Mesendoderm (in vitro differentiated cells): ENCODE data around the gene EBF3.

Source experiments
- DNase-seq: peaks from one replicate; pipeline ENCODE4 v3.0.0; 2013
- H2AK5ac ChIP-seq: 2 replicates; pipeline ENCODE4 v1.6.1; 2013; ENCODE audit warnings: low read length, inconsistent platforms
- H2BK120ac ChIP-seq: 2 replicates; pipeline ENCODE4 v1.6.1; 2013; ENCODE audit warnings: low read depth, mild to moderate bottlenecking, low read length, moderate library complexity, mixed read lengths
- H2BK15ac ChIP-seq: replicated peaks from 2 replicates; pipeline ENCODE4 v1.6.1; 2013; ENCODE audit warnings: low read depth, mild to moderate bottlenecking, moderate library complexity
- H2BK5ac ChIP-seq: 2 replicates; pipeline ENCODE4 v1.6.1; 2013; ENCODE audit warnings: low read length, inconsistent platforms
- H3K18ac ChIP-seq: 2 replicates; pipeline ENCODE4 v1.6.1; 2013; ENCODE audit warnings: mild to moderate bottlenecking, low read length, mixed read lengths
- H3K23ac ChIP-seq: one replicate; pipeline ENCODE4 v1.6.1; 2013; ENCODE audit warnings: low read length
- H3K27ac ChIP-seq: 2 replicates; pipeline ENCODE4 v1.5.1; 2013; ENCODE audit warnings: low read depth, mild to moderate bottlenecking, inconsistent platforms, low read length, moderate library complexity
- H3K27me3 ChIP-seq: 2 replicates; pipeline ENCODE4 v1.6.1; 2013; ENCODE audit warnings: low read length, control low read depth, mild to moderate bottlenecking, inconsistent platforms; ENCODE audit not compliant: insufficient read depth, poor library complexity
- H3K36me3 ChIP-seq: 2 replicates; pipeline ENCODE4 v1.6.1; 2013; ENCODE audit warnings: low read length, inconsistent platforms; ENCODE audit not compliant: control insufficient read depth, insufficient read depth
- H3K4ac ChIP-seq: one replicate; pipeline ENCODE4 v1.6.1; 2013; ENCODE audit warnings: low read depth, mild to moderate bottlenecking, low read length, moderate library complexity
- H3K4me1 ChIP-seq: 2 replicates; pipeline ENCODE4 v1.6.1; 2013; ENCODE audit warnings: low read depth, low read length, inconsistent platforms; ENCODE audit not compliant: control insufficient read depth
- H3K4me2 ChIP-seq: 2 replicates; pipeline ENCODE4 v1.6.1; 2013; ENCODE audit warnings: low read length
- H3K4me3 ChIP-seq: 2 replicates; pipeline ENCODE4 v1.5.1; 2013; ENCODE audit warnings: mild to moderate bottlenecking, low read length
- H3K56ac ChIP-seq: one replicate; pipeline ENCODE4 v1.6.1; 2013; ENCODE audit warnings: low read length
- H3K79me1 ChIP-seq: 2 replicates; pipeline ENCODE4 v1.6.1; 2013; ENCODE audit warnings: low read length, inconsistent platforms
- H3K79me2 ChIP-seq: 2 replicates; pipeline ENCODE4 v1.6.1; 2013; ENCODE audit warnings: mild to moderate bottlenecking, low read length; ENCODE audit not compliant: control insufficient read depth, insufficient read depth
- H3K9ac ChIP-seq: 2 replicates; pipeline ENCODE4 v1.6.1; 2013; ENCODE audit warnings: low read length, inconsistent platforms
- H4K5ac ChIP-seq: one replicate; pipeline ENCODE4 v1.6.1; 2013; ENCODE audit warnings: low read length
- H4K8ac ChIP-seq: one replicate; pipeline ENCODE4 v1.6.1; 2013; ENCODE audit warnings: low read depth, mild to moderate bottlenecking, control low read depth, low read length, moderate library complexity
- WGBS: extraction: QIAGEN DNeasy Blood & Tissue Kit; methylation state at CpG from one replicate; pipeline ENCODE4 v1.1.7; 2013; ENCODE audit warnings: low lambda C conversion rate, missing lambda C conversion rate; ENCODE audit not compliant: insufficient coverage; ENCODE audit errors: extremely low coverage; 5-methylcytosine and 5-hydroxymethylcytosine counted together

EBF3 gene

DNA sequence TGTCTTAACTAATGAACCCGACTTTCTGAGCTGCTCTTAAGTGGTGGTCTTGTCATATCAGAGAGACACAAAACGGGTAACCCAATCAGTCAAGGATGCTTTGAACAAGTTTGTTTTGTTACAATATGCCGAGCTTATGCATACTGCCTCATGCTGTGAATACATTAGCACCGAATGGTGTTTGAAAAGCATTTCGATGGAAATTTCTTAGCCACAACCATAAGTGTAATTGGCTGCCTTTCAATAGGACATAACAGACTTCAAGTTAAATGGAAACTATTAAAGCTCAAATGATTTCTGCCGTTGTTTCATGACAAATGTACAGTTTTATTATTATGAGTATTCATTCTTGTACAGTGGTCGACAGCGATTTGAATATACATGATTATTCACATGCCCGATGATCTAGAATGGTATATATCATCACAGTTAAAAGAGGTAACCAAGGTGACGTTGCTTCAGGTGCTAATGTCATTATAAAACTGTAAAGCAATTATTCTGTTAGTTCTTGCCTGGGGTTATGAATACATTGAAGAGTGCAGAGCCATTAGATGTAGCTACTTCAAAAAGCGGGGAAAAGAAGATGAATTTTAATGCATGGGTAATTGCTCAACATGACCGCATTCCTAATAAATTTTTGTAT, 118.8 kb downstream of the EBF3 start:
- H3K18ac ChIP-seq: no peak overlapping the region
- WGBS: no CpG with 5 or more reads among the region's 12 CpGs
- no peak overlapping the region for H3K4ac ChIP-seq
- no peak overlapping the region for H2BK120ac ChIP-seq
- H3K79me1 ChIP-seq: no peaks in the 10 kb centered on the region
- no peak overlapping the region for H2AK5ac ChIP-seq
- no peak overlapping the region for H2BK15ac ChIP-seq
- no peaks in the 10 kb centered on the region for H3K36me3 ChIP-seq
- H3K4me3 ChIP-seq: no peak overlapping the region
- DNase-seq: no peak
- peaks cover 3% of the 10 kb centered on the region for H3K4me1 ChIP-seq
- no peak overlapping the region for H3K9ac ChIP-seq
- H3K56ac ChIP-seq: no peak overlapping the region
- H3K27me3 ChIP-seq: no peaks in the 10 kb centered on the region
- no peaks in the 10 kb centered on the region for H3K79me2 ChIP-seq
- H3K4me2 ChIP-seq: no peak overlapping the region
- no peak overlapping the region for H3K27ac ChIP-seq
- no peak overlapping the region for H4K8ac ChIP-seq
- H4K5ac ChIP-seq: no peak overlapping the region
- no peak overlapping the region for H3K23ac ChIP-seq
- no peak overlapping the region for H2BK5ac ChIP-seq

DNA sequence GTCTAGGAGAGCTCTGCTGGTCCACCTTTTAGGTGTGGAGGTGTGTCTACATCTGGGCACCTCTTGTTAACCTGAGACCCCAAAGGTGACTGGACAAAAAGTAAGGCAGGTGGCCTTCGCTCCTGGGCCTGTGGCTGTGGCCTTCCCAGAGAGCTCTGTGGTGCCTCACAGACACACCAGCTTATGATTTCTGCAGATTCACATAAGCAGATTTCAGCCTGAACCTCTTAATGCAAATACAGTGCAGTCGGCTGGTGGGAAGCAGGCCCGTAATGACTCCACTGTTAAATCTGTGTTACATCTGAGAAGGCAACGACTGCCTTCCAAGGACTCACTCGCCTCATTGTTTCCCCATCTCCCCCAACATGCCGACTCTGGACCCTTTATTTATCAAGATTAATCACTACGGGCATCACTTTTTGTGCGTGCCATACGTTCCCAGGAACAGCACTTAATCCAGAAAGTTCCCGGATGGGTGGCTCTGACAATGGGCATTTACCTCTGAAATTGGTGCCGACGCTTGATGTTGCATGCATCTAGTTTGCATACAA, 119.8 kb downstream of the EBF3 start:
- H2BK120ac ChIP-seq: no peak overlapping the region
- H2AK5ac ChIP-seq: no peak overlapping the region
- no peak for DNase-seq
- no peaks in the 10 kb centered on the region for H3K27me3 ChIP-seq
- no peak overlapping the region for H3K18ac ChIP-seq
- no peak overlapping the region for H3K23ac ChIP-seq
- peaks cover 3% of the 10 kb centered on the region for H3K4me1 ChIP-seq
- no peak overlapping the region for H3K9ac ChIP-seq
- no peak overlapping the region for H3K4ac ChIP-seq
- no peak overlapping the region for H3K4me2 ChIP-seq
- no peaks in the 10 kb centered on the region for H3K36me3 ChIP-seq
- no peak overlapping the region for H3K27ac ChIP-seq
- no peaks in the 10 kb centered on the region for H3K79me2 ChIP-seq
- no CpG with 5 or more reads among the region's 12 CpGs for WGBS
- no peak overlapping the region for H2BK5ac ChIP-seq
- H3K4me3 ChIP-seq: no peak overlapping the region
- H4K5ac ChIP-seq: no peak overlapping the region
- no peaks in the 10 kb centered on the region for H3K79me1 ChIP-seq
- no peak overlapping the region for H3K56ac ChIP-seq
- no peak overlapping the region for H4K8ac ChIP-seq
- H2BK15ac ChIP-seq: no peak overlapping the region

DNA sequence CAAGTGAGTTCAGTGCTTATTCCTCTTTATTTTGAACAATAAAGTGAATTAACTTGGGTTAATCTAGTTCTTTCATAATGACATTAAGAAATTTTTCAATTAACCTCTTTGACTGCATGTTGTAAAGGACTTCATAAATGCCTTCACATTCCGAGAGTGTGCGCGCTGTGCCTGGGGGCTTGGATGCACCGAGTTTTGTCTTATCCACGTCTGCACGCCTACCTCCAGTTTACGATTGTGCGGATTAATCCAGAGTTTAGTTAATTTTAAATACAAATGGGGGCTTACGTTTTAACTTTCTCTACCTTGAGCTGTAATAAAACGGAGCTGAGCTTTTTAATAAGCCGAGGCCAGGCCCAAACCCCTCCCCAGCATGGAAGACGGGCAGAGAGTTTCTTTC, 120.4 kb downstream of the EBF3 start:
- no peaks in the 10 kb centered on the region for H3K27me3 ChIP-seq
- no CpG with 5 or more reads among the region's 12 CpGs for WGBS
- no peaks in the 10 kb centered on the region for H3K79me1 ChIP-seq
- DNase-seq: no peak
- no peak overlapping the region for H4K5ac ChIP-seq
- H2BK5ac ChIP-seq: no peak overlapping the region
- H3K9ac ChIP-seq: no peak overlapping the region
- peaks cover 3% of the 10 kb centered on the region for H3K4me1 ChIP-seq
- H3K56ac ChIP-seq: no peak overlapping the region
- H3K4me3 ChIP-seq: no peak overlapping the region
- H4K8ac ChIP-seq: no peak overlapping the region
- no peak overlapping the region for H3K4ac ChIP-seq
- no peak overlapping the region for H3K27ac ChIP-seq
- H2AK5ac ChIP-seq: no peak overlapping the region
- H3K79me2 ChIP-seq: no peaks in the 10 kb centered on the region
- no peak overlapping the region for H2BK120ac ChIP-seq
- no peak overlapping the region for H2BK15ac ChIP-seq
- no peaks in the 10 kb centered on the region for H3K36me3 ChIP-seq
- no peak overlapping the region for H3K4me2 ChIP-seq
- no peak overlapping the region for H3K18ac ChIP-seq
- H3K23ac ChIP-seq: no peak overlapping the region

DNA sequence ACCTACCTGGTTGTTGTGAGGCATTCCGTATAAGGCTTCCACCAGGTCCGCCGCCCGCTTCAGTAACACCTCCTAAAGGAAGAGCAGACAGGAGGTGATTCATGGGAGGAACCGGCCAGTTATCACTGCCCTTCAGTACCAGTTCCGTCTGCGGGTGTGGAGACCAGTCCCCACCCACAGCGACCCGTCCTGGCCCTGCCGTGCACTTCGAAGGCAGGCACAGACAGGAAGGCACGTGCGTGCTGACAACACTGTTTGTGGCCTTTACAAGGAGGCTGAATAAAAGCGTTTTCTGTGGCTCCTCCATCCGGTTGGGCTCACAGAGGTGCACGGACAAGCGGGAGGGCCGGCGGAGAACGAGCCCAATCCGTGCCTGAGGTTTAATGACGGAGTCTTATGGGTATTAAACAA, 120.9 kb downstream of the EBF3 start:
- H2BK5ac ChIP-seq: no peak overlapping the region
- no peak overlapping the region for H3K23ac ChIP-seq
- no peaks in the 10 kb centered on the region for H3K79me2 ChIP-seq
- WGBS: no CpG with 5 or more reads among the region's 22 CpGs
- H4K5ac ChIP-seq: no peak overlapping the region
- DNase-seq: no peak
- H3K4me2 ChIP-seq: no peak overlapping the region
- no peak overlapping the region for H3K18ac ChIP-seq
- no peak overlapping the region for H2BK15ac ChIP-seq
- H3K9ac ChIP-seq: no peak overlapping the region
- no peak overlapping the region for H3K4ac ChIP-seq
- H2AK5ac ChIP-seq: no peak overlapping the region
- no peaks in the 10 kb centered on the region for H3K36me3 ChIP-seq
- no peak overlapping the region for H3K4me3 ChIP-seq
- no peak overlapping the region for H3K56ac ChIP-seq
- H2BK120ac ChIP-seq: no peak overlapping the region
- H3K4me1 ChIP-seq: peaks cover 3% of the 10 kb centered on the region
- no peak overlapping the region for H4K8ac ChIP-seq
- H3K79me1 ChIP-seq: no peaks in the 10 kb centered on the region
- H3K27me3 ChIP-seq: no peaks in the 10 kb centered on the region
- H3K27ac ChIP-seq: no peak overlapping the region

DNA sequence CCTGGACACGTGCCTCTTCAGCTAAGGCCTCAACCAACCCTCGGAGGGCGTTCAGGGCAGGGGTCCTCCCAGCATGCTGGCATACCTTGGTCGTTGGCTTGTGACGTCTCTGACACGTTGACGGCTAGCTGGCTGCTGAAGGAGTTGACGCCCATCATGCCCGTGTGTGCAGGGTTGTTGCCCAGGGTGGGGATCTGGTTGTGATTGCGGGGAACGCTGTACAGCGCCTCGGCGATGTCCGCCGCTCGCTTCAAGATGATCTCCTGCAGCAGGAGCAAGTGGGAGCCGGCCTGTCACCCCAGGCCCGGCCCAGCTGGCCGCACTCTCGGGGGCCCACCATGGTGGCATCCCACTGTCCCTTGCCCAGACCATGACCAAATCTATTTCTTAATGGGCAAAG, 122.0 kb downstream of the EBF3 start:
- no peak overlapping the region for H3K23ac ChIP-seq
- H3K4me1 ChIP-seq: peaks cover 3% of the 10 kb centered on the region
- H3K36me3 ChIP-seq: no peaks in the 10 kb centered on the region
- H3K79me2 ChIP-seq: no peaks in the 10 kb centered on the region
- H3K9ac ChIP-seq: no peak overlapping the region
- H3K56ac ChIP-seq: no peak overlapping the region
- no peak overlapping the region for H2BK120ac ChIP-seq
- H3K18ac ChIP-seq: no peak overlapping the region
- H2BK5ac ChIP-seq: no peak overlapping the region
- no peak overlapping the region for H4K8ac ChIP-seq
- no peaks in the 10 kb centered on the region for H3K27me3 ChIP-seq
- no peak overlapping the region for H3K27ac ChIP-seq
- no peaks in the 10 kb centered on the region for H3K79me1 ChIP-seq
- no peak overlapping the region for H3K4me3 ChIP-seq
- H3K4ac ChIP-seq: no peak overlapping the region
- H3K4me2 ChIP-seq: no peak overlapping the region
- no peak for DNase-seq
- H2BK15ac ChIP-seq: no peak overlapping the region
- no peak overlapping the region for H4K5ac ChIP-seq
- no peak overlapping the region for H2AK5ac ChIP-seq
- no CpG with 5 or more reads among the region's 21 CpGs for WGBS

DNA sequence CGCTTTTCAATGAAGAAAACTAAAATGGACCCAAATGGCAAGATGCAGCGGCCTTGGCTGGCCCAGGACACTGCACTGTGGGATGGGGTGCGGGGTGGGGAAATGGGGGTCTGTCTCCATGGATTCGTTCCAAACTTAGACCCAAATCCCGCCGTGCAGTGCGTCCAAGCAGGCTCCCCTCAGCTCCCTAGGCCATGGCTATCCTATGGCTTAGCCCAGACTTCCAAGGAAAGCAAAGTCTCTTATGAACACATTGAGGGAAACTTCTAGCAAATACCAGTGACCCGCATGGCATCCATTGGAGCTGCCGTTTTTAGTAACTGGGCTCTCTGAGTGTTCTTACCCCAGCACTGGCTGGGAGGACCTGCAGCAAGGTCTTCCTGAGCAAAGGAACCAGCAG, 122.5 kb downstream of the EBF3 start:
- no peaks in the 10 kb centered on the region for H3K36me3 ChIP-seq
- H4K8ac ChIP-seq: no peak overlapping the region
- H3K9ac ChIP-seq: no peak overlapping the region
- H3K4me2 ChIP-seq: no peak overlapping the region
- no peaks in the 10 kb centered on the region for H3K27me3 ChIP-seq
- H3K18ac ChIP-seq: no peak overlapping the region
- H3K79me1 ChIP-seq: no peaks in the 10 kb centered on the region
- H2BK120ac ChIP-seq: no peak overlapping the region
- no peak for DNase-seq
- no peak overlapping the region for H3K27ac ChIP-seq
- no peak overlapping the region for H2BK5ac ChIP-seq
- H2BK15ac ChIP-seq: no peak overlapping the region
- no peaks in the 10 kb centered on the region for H3K79me2 ChIP-seq
- H3K56ac ChIP-seq: no peak overlapping the region
- WGBS: no CpG with 5 or more reads among the region's 9 CpGs
- H3K4ac ChIP-seq: no peak overlapping the region
- no peak overlapping the region for H3K23ac ChIP-seq
- H3K4me3 ChIP-seq: no peak overlapping the region
- no peak overlapping the region for H2AK5ac ChIP-seq
- peaks cover 3% of the 10 kb centered on the region for H3K4me1 ChIP-seq
- no peak overlapping the region for H4K5ac ChIP-seq
